WERI-Rb-1 (cell line): ENCODE measurements around the gene ROR2.
A peak's percentile ranks its signal among the peaks of the same experiment; 100 is the strongest.

Experiments
- DNase-seq: peaks from one replicate; pipeline ENCODE4 v3.0.0-alpha.2; 2020
- H3K27ac ChIP-seq: fragments of 250-450 bp; sonication (Bioruptor Pico); 2 replicates; pipeline ENCODE4 v1.5.1; 2020; ENCODE audit warnings: mild to moderate bottlenecking, moderate library complexity
- H3K27me3 ChIP-seq: fragments of 250-450 bp; sonication (Bioruptor Pico); 2 replicates; pipeline ENCODE4 v1.5.1; 2021; ENCODE audit warnings: mild to moderate bottlenecking, low read depth, moderate library complexity; ENCODE audit not compliant: insufficient read depth, severe bottlenecking
- H3K36me3 ChIP-seq: fragments of 250-450 bp; sonication (Bioruptor Pico); 2 replicates; pipeline ENCODE4 v1.5.1; 2020; ENCODE audit warnings: mild to moderate bottlenecking, moderate library complexity
- H3K4me3 ChIP-seq: 2 replicates; pipeline ENCODE4 v1.5.1; 2011; ENCODE audit warnings: low read depth, mild to moderate bottlenecking, control low read depth, low read length
- H3K9me3 ChIP-seq: fragments of 250-450 bp; sonication (Bioruptor Pico); 2 replicates; pipeline ENCODE4 v1.5.1; 2021; ENCODE audit warnings: mild to moderate bottlenecking, moderate library complexity; ENCODE audit not compliant: severe bottlenecking
- TF ChIP-seq, protein P1 (sequence below): IDR thresholded peaks from 2 replicates; pipeline ENCODE4 v1.5.1; 2011; ENCODE audit warnings: low read depth, mild to moderate bottlenecking, control low read depth, inconsistent platforms, low read length

Gene ROR2

DNA sequence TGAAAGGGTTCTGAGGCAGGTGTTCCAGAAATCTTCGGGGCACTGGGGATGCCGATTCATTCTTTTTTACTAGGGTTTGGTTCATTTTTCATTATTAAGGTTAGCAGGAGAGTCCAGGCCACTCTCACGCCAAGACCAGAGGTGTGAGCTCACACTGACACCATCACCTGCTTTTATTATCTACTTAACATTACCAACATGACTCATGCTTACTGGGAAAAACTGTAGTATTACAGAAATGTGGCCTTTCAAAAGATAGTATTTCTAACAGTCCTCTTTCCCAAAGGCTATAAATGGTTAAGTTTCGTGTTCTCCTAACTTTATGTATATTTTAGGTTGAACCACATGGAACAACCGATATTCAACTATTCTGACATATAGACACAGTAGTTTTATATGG is 222.1 kb downstream of the ROR2 start:
- Histone ChIP-seq H3K27ac (no peak overlapping the region), H3K4me3 (no peak overlapping the region), H3K36me3 (peaks cover 67% of the 10 kb centered on the region), H3K9me3 (no peaks in the 10 kb centered on the region), H3K27me3 (no peaks in the 10 kb centered on the region)
- DNase-seq, result no peak
- TF ChIP-seq, protein P1, sequence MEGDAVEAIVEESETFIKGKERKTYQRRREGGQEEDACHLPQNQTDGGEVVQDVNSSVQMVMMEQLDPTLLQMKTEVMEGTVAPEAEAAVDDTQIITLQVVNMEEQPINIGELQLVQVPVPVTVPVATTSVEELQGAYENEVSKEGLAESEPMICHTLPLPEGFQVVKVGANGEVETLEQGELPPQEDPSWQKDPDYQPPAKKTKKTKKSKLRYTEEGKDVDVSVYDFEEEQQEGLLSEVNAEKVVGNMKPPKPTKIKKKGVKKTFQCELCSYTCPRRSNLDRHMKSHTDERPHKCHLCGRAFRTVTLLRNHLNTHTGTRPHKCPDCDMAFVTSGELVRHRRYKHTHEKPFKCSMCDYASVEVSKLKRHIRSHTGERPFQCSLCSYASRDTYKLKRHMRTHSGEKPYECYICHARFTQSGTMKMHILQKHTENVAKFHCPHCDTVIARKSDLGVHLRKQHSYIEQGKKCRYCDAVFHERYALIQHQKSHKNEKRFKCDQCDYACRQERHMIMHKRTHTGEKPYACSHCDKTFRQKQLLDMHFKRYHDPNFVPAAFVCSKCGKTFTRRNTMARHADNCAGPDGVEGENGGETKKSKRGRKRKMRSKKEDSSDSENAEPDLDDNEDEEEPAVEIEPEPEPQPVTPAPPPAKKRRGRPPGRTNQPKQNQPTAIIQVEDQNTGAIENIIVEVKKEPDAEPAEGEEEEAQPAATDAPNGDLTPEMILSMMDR, result no peak

DNA sequence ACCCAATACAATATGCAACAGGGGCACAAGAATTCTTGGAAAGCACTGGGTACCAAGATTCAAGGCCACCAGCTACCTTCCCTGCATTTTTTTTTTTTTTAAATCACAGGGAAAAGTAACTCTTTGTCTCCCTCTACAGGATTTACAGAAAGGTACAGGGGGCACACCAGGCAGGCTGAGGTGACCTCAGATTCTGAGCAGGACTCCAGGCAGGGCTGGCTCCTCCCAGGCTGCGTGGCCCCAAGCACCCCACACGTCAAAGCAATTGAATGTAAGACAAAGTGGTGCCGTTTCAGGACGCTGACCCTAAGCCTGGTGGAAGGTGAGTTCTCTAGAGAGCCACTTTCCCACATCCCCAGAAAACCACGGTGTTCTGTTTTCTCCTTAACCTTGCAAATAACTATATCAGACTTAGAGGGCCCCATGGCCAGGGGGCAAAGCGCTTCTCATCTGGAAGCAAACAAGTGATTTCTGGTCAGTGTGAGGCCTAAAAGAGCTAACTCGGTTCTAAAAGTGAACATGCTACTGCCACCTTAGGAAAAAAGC is 222.6 kb downstream of the ROR2 start:
- no peaks in the 10 kb centered on the region for H3K27me3 ChIP-seq
- DNase-seq, result peak; percentile 55
- no peaks in the 10 kb centered on the region for H3K9me3 ChIP-seq
- TF ChIP-seq, protein P1, result peak; percentile 63
- no peak overlapping the region for H3K27ac ChIP-seq
- H3K36me3 ChIP-seq, result peaks cover 63% of the 10 kb centered on the region
- H3K4me3 ChIP-seq, result no peak overlapping the region

DNA sequence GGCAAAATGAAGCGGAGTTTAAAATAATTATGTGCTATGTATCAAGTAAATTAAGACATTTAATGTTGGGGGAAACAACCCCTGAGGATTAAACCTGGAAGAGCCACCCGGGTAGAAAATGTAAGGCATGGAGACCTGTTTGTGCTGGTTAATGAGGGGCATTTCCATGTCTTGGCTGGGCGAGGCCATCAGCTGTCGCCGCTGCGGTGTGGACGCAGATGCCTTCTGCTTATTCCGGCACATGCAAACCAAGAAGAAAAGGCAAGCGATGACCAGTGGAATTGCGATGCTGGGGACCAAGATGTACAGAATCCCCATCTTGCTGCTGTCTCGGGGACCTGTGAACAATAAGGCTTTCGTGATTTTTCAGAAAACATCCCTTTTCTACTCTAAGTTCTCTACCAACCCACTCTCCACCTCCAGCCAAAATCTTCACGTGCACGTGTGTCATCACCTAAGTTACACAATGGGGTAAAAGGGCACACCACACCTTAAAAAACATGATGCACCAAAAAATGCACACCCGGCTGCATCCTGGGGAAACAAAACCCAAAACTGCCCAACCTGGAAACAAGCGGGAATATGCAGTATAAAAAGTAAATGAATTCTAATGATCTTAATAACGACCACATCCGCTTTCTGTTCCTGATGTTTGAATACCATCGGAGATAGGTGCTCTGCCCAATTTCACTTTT is 223.5 kb downstream of the ROR2 start:
- no peak overlapping the region for H3K27ac ChIP-seq
- DNase-seq, result no peak
- no peak overlapping the region for H3K4me3 ChIP-seq
- H3K36me3 ChIP-seq, result peaks cover 58% of the 10 kb centered on the region
- TF ChIP-seq, protein P1, result no peak
- no peaks in the 10 kb centered on the region for H3K9me3 ChIP-seq
- no peaks in the 10 kb centered on the region for H3K27me3 ChIP-seq

DNA sequence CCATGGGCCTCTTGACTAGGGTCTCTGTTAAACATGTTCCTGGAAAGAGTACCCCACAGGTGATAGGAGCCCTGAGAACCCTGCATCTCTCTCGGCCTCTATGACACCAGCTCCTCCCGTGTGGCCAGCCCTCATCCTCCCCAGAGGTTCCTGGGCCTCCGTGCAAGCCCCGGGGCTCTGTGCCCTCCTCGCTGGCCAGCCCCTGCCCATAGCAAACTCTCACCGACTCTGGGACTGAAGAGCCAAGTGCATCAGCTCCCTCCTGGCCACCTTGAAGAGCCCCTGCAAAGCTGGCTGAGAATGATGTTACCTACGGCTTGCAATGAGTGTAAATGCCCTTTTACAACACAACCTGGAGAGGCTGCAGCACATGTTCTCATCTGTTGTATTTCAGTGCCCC is 224.4 kb downstream of the ROR2 start:
- H3K36me3 ChIP-seq, result peaks cover 51% of the 10 kb centered on the region
- H3K27me3 ChIP-seq, result no peaks in the 10 kb centered on the region
- TF ChIP-seq, protein P1, result no peak
- no peak overlapping the region for H3K27ac ChIP-seq
- no peak for DNase-seq
- no peaks in the 10 kb centered on the region for H3K9me3 ChIP-seq
- no peak overlapping the region for H3K4me3 ChIP-seq

DNA sequence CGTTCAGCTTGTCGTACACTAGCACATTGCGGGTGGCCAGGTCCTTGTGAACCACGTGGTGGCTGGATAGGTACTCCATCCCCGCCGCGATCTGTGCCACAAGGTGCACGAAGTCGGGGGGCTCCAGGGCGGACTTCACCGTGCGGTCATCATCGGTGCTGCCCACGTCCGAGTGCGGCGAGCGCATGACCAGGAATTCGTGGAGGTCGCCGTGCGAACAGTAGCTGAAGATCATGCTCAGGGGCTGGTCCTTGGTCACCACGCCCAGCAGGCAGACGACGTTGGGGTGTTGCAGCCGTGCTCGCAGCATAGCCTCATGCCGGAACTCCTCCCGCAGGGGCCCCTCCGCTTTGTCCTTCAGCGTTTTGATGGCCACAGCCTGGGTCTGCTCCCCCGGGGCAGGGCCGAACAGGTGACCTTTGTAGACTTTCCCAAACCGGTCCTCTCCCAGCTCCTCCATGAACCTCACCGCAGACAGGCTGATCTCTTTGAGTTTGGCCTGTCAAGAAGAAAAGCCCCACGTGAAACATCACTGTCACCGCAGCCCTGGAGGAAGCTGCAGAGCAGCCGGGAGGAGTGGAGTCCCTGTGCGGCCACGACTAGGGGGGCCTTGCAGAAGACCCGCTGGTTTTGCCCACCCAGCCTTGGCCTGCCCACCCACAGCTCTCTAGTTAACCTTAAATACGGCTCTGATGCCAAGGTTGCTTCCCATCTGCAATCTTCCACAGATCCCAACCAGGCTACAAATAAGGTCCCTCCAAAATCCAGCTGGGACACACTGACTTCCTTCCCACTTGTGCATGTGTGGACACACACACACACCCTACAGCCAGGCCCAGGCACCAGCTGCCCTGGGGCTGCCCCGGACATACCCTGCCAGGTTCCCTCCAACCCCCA is 225.2 kb downstream of the ROR2 start:
- no peak for DNase-seq
- H3K9me3 ChIP-seq, result no peaks in the 10 kb centered on the region
- H3K27me3 ChIP-seq, result no peaks in the 10 kb centered on the region
- H3K4me3 ChIP-seq, result no peak overlapping the region
- TF ChIP-seq, protein P1, result no peak
- peaks cover 43% of the 10 kb centered on the region for H3K36me3 ChIP-seq
- H3K27ac ChIP-seq, result no peak overlapping the region
